ENCODE results near the gene ELMO3.
A peak's percentile ranks its signal among the peaks of the same experiment; 100 is the strongest.

ELMO3 gene

GRCh38 chr16:67191995-67192681 is 6.8 kb upstream of the ELMO3 start, which contains the start of gene E2F4:
TSS of gene E2F4 (plus strand) at chr16:67192155. CDS start at chr16:67192228, 73 bp downstream.
- peaks cover 11% of the 10 kb centered on the region for H3K4me1 ChIP-seq (ENCODE audit: insufficient read depth, low read length)
- H3K9me3 ChIP-seq (ENCODE audit: control insufficient read depth, insufficient read depth, low read length): no peaks in the 10 kb centered on the region
- H3K9ac ChIP-seq (ENCODE audit: low read depth, low read length): peak within 1 kb of the TSS; percentile 93
- peaks cover 18% of the 10 kb centered on the region for H3K36me3 ChIP-seq (ENCODE audit: insufficient read depth, low read length)

- Histone ChIP-seq H3K9ac (ENCODE audit: low read depth, low read length) (peak overlapping the region; percentile 93), H3K36me3 (ENCODE audit: insufficient read depth, low read length) (peaks cover 21% of the 10 kb centered on the region), H3K4me1 (ENCODE audit: insufficient read depth, low read length) (peaks cover 11% of the 10 kb centered on the region), H3K9me3 (ENCODE audit: control insufficient read depth, insufficient read depth, low read length) (no peaks in the 10 kb centered on the region)
Observed at GRCh38 chr16:67192781-67193361, 6.1 kb upstream of the ELMO3 start.

- no peaks in the 10 kb centered on the region for H3K9me3 ChIP-seq (ENCODE audit: control insufficient read depth, insufficient read depth, low read length)
- no peak overlapping the region for H3K9ac ChIP-seq (ENCODE audit: low read depth, low read length)
- H3K4me1 ChIP-seq (ENCODE audit: insufficient read depth, low read length): peaks cover 11% of the 10 kb centered on the region
- peaks cover 21% of the 10 kb centered on the region for H3K36me3 ChIP-seq (ENCODE audit: insufficient read depth, low read length)
Observed at GRCh38 chr16:67193536-67193935, 5.4 kb upstream of the ELMO3 start.

GRCh38 chr16:67194260-67194659 is 4.7 kb upstream of the ELMO3 start:
- Histone ChIP-seq H3K9ac (ENCODE audit: low read depth, low read length) (no peak overlapping the region), H3K9me3 (ENCODE audit: control insufficient read depth, insufficient read depth, low read length) (no peaks in the 10 kb centered on the region), H3K36me3 (ENCODE audit: insufficient read depth, low read length) (peaks cover 21% of the 10 kb centered on the region), H3K4me1 (ENCODE audit: insufficient read depth, low read length) (peaks cover 11% of the 10 kb centered on the region)

GRCh38 chr16:67195676-67196075 is 3.3 kb upstream of the ELMO3 start:
- Histone ChIP-seq H3K4me1 (ENCODE audit: insufficient read depth, low read length) (peaks cover 7% of the 10 kb centered on the region), H3K9me3 (ENCODE audit: control insufficient read depth, insufficient read depth, low read length) (no peaks in the 10 kb centered on the region), H3K36me3 (ENCODE audit: insufficient read depth, low read length) (peaks cover 21% of the 10 kb centered on the region)

GRCh38 chr16:67196881-67197280 is 2.0 kb upstream of the ELMO3 start:
- H3K4me1 ChIP-seq (ENCODE audit: insufficient read depth, low read length): peaks cover 6% of the 10 kb centered on the region
- H3K9ac ChIP-seq (ENCODE audit: low read depth, low read length): no peak overlapping the region
- H3K36me3 ChIP-seq (ENCODE audit: insufficient read depth, low read length): peaks cover 21% of the 10 kb centered on the region
- H3K9me3 ChIP-seq (ENCODE audit: control insufficient read depth, insufficient read depth, low read length): no peaks in the 10 kb centered on the region

More at GRCh38 chr16:67195676-67196075, 3.3 kb upstream of the ELMO3 start:
- H3K9ac ChIP-seq (ENCODE audit: low read depth, low read length): no peak overlapping the region

GRCh38 chr16:67197704-67198103 is 1.2 kb upstream of the ELMO3 start:
- Histone ChIP-seq H3K9me3 (ENCODE audit: control insufficient read depth, insufficient read depth, low read length) (no peaks in the 10 kb centered on the region), H3K9ac (ENCODE audit: low read depth, low read length) (no peak overlapping the region), H3K36me3 (ENCODE audit: insufficient read depth, low read length) (peaks cover 21% of the 10 kb centered on the region), H3K4me1 (ENCODE audit: insufficient read depth, low read length) (peaks cover 6% of the 10 kb centered on the region)

GRCh38 chr16:67198238-67198734 is 645 bp upstream of the ELMO3 start:
- Histone ChIP-seq H3K9me3 (ENCODE audit: control insufficient read depth, insufficient read depth, low read length) (no peaks in the 10 kb centered on the region), H3K36me3 (ENCODE audit: insufficient read depth, low read length) (peaks cover 18% of the 10 kb centered on the region), H3K4me1 (ENCODE audit: insufficient read depth, low read length) (peaks cover under 1% of the 10 kb centered on the region; the same call in 1 of the 2 replicates), H3K9ac (ENCODE audit: low read depth, low read length) (peak overlapping the region; percentile 8; the same call in 1 of the 2 replicates)

- H3K9me3 ChIP-seq (ENCODE audit: control insufficient read depth, insufficient read depth, low read length): no peaks in the 10 kb centered on the region
- H3K9ac ChIP-seq (ENCODE audit: low read depth, low read length): peak overlapping the region; percentile 78; the same call in 1 of the 2 replicates
- peaks cover 7% of the 10 kb centered on the region for H3K36me3 ChIP-seq (ENCODE audit: insufficient read depth, low read length)
- no peaks in the 10 kb centered on the region for H3K4me1 ChIP-seq (ENCODE audit: insufficient read depth, low read length)
Observed at GRCh38 chr16:67199808-67200198, 872 bp downstream of the ELMO3 start.

- Histone ChIP-seq H3K9me3 (ENCODE audit: control insufficient read depth, insufficient read depth, low read length) (no peaks in the 10 kb centered on the region), H3K9ac (ENCODE audit: low read depth, low read length) (no peak overlapping the region), H3K4me1 (ENCODE audit: insufficient read depth, low read length) (no peaks in the 10 kb centered on the region), H3K36me3 (ENCODE audit: insufficient read depth, low read length) (peaks cover 6% of the 10 kb centered on the region)
Observed at GRCh38 chr16:67200491-67200890, 1.6 kb downstream of the ELMO3 start.

GRCh38 chr16:67201411-67202345 is 2.7 kb downstream of the ELMO3 start:
- peaks cover 3% of the 10 kb centered on the region for H3K36me3 ChIP-seq (ENCODE audit: insufficient read depth, low read length)
- H3K9me3 ChIP-seq (ENCODE audit: control insufficient read depth, insufficient read depth, low read length): no peaks in the 10 kb centered on the region
- H3K4me1 ChIP-seq (ENCODE audit: insufficient read depth, low read length): peaks cover 4% of the 10 kb centered on the region; the same call in 1 of the 2 replicates
- no peak overlapping the region for H3K9ac ChIP-seq (ENCODE audit: low read depth, low read length)

- Histone ChIP-seq H3K36me3 (ENCODE audit: insufficient read depth, low read length) (peaks cover 2% of the 10 kb centered on the region), H3K4me1 (ENCODE audit: insufficient read depth, low read length) (peaks cover 12% of the 10 kb centered on the region; the same call in 1 of the 2 replicates)
Observed at GRCh38 chr16:67202426-67202825, 3.5 kb downstream of the ELMO3 start.

GRCh38 chr16:67202956-67203493 is 4.1 kb downstream of the ELMO3 start:
- H3K9ac ChIP-seq (ENCODE audit: low read depth, low read length): no peak overlapping the region
- H3K4me1 ChIP-seq (ENCODE audit: insufficient read depth, low read length): peaks cover 14% of the 10 kb centered on the region; the same call in 1 of the 2 replicates
- no peaks in the 10 kb centered on the region for H3K36me3 ChIP-seq (ENCODE audit: insufficient read depth, low read length)
- H3K9me3 ChIP-seq (ENCODE audit: control insufficient read depth, insufficient read depth, low read length): no peaks in the 10 kb centered on the region

More at GRCh38 chr16:67202426-67202825, 3.5 kb downstream of the ELMO3 start:
- Histone ChIP-seq H3K9me3 (ENCODE audit: control insufficient read depth, insufficient read depth, low read length) (no peaks in the 10 kb centered on the region), H3K9ac (ENCODE audit: low read depth, low read length) (no peak overlapping the region)

GRCh38 chr16:67204076-67204475 is 5.1 kb downstream of the ELMO3 start:
- Histone ChIP-seq H3K9ac (ENCODE audit: low read depth, low read length) (no peak overlapping the region), H3K36me3 (ENCODE audit: insufficient read depth, low read length) (no peaks in the 10 kb centered on the region), H3K9me3 (ENCODE audit: control insufficient read depth, insufficient read depth, low read length) (no peaks in the 10 kb centered on the region), H3K4me1 (ENCODE audit: insufficient read depth, low read length) (peaks cover 14% of the 10 kb centered on the region; the same call in 1 of the 2 replicates)
